Skeletal muscle satellite cell (primary cell): ENCODE results near the gene BMP7.

ENCODE experiments used
- H3K27me3 ChIP-seq: 2 replicates; pipeline ENCODE4 v1.7.0; 2013; ENCODE audit warnings: low read length; ENCODE audit not compliant: control insufficient read depth, insufficient read depth
- H3K36me3 ChIP-seq: 2 replicates; pipeline ENCODE4 v1.7.0; 2013; ENCODE audit warnings: mild to moderate bottlenecking, control low read depth, low read length; ENCODE audit not compliant: insufficient read depth
- H3K4me1 ChIP-seq: 2 replicates; pipeline ENCODE4 v1.7.0; 2013; ENCODE audit warnings: low read length; ENCODE audit not compliant: control insufficient read depth, insufficient read depth
- H3K4me2 ChIP-seq: 2 replicates; pipeline ENCODE4 v1.7.0; 2013; ENCODE audit warnings: mild to moderate bottlenecking, low read length
- H3K4me3 ChIP-seq: 2 replicates; pipeline ENCODE4 v1.7.0; 2013; ENCODE audit warnings: low read length
- H3K9ac ChIP-seq: 2 replicates; pipeline ENCODE4 v1.7.0; 2013; ENCODE audit warnings: mild to moderate bottlenecking, low read depth, low read length, moderate library complexity
- H3K9me3 ChIP-seq: replicated peaks from 2 replicates; pipeline ENCODE4 v1.7.0; 2013; ENCODE audit warnings: mild to moderate bottlenecking, control low read depth, low read length

BMP7 gene

DNA sequence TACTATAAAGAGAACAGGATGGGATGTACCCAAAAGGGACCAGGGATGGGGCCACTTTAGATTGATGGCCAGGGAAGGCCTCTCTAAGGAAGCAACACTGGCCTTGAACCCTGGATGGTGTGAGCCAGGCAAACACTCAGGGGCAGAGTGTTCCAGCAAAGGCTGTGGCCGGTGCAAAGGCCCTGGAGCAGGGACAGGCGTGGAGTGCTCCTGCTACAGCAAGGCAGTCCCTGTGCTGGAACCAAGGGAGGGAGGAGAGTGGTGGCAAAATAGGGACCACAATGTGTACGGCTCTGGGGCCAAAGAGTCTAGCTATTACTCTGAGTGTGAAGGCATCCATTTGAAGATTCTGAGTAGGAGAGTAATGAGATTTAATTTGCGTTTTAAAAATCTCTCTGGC, 131.6 kb downstream of the BMP7 start:
- no peak overlapping the region for H3K4me3 ChIP-seq
- peaks cover 3% of the 10 kb centered on the region for H3K9me3 ChIP-seq
- no peaks in the 10 kb centered on the region for H3K4me1 ChIP-seq
- H3K9ac ChIP-seq, result no peak overlapping the region
- no peaks in the 10 kb centered on the region for H3K27me3 ChIP-seq
- no peak overlapping the region for H3K4me2 ChIP-seq
- H3K36me3 ChIP-seq, result no peaks in the 10 kb centered on the region

DNA sequence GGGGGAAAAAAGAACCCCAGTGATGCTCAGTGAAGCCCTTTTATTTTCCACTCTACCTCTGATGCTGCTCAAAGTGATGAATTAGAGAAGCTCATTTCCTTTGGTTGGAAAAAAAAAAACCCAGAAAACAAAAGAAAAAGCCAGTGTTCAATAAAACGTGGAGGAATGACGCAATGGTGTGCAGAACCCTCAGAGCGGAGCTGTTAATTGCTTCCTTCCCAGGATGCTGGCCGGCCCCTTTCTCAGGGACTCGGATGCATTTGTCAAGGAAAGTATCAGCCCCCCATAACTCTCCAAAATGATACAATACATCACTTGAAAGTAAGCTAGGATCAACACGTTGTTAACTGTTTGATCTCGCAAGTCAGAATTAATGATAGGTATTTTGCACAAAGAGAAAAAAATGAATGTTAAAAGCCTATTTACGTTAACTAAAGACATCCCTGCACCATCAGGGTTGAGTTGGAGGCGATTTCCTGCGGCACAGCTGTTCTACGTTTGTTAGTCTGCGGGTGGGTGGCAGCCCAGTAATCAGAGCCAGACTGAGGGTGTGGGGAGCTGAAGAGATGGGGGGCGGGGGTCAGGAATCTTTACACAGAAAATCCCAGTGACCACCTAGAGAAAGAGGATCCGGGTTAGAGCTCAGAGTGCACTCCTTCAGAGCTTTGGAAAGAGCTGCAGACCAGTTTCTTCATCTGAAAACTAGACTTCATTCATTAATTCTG, 132.4 kb downstream of the BMP7 start:
- H3K4me1 ChIP-seq, result no peaks in the 10 kb centered on the region
- H3K9ac ChIP-seq, result no peak overlapping the region
- H3K27me3 ChIP-seq, result no peaks in the 10 kb centered on the region
- H3K4me2 ChIP-seq, result no peak overlapping the region
- no peak overlapping the region for H3K4me3 ChIP-seq
- H3K36me3 ChIP-seq, result no peaks in the 10 kb centered on the region
- no peaks in the 10 kb centered on the region for H3K9me3 ChIP-seq

DNA sequence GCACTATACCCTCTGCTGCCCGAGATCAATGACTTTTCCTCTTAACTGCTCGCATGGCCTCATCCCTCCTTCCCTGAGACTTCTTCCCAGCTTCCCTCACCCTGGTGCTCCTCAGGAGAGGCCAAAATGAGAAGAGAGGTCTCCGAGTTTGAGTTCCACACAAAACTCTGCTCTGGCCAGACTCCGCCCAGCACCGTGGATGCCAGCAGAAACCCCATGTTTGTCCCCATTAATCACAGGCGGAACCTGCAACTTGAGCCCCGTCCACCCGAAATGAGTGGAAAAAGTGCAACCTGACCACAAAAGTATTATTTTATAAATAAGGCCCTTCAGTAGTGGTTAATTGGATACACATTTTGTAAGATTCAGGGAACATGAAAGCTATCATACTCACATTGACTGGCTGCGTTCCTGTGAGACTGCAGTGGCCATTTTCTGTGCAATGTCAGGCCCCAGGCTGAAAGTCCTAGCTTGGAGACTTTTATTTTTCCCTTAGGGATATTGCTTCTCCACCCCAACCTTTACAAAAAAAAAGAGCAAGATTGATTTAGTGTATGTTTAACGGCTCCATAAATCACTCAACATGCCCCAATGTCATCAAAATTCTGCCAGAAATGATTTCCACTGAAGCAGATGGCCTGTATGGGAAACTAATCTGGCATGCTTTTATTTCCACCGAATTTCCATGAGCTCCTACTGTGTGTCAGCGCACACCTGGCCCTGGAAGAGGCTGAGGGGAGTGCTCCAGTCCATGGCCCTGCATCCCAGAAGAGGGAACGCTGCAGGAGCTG, 134.6 kb downstream of the BMP7 start:
- H3K4me1 ChIP-seq, result no peaks in the 10 kb centered on the region
- H3K9me3 ChIP-seq, result peaks cover 8% of the 10 kb centered on the region
- no peak overlapping the region for H3K9ac ChIP-seq
- H3K36me3 ChIP-seq, result no peaks in the 10 kb centered on the region
- no peak overlapping the region for H3K4me3 ChIP-seq
- H3K4me2 ChIP-seq, result no peak overlapping the region
- H3K27me3 ChIP-seq, result no peaks in the 10 kb centered on the region

DNA sequence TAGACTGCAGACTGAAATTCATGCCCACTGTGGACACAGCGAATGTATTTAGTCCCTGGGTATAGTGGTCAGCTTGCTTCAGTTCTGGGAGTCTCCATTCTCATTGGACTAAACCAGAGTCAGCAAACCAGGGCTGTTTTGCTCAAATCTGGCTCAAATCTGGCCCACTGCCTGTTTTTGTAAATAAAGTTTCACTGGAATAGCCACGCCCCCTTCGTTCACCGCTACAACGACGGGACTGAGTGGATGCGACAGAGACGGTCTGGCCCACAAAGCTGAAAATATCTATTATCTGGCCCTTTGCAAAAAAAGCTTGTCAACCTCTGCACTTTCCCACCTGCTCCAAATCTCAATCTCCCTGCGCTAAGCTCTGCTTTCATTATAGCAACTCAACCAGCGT, 135.4 kb downstream of the BMP7 start:
- Histone ChIP-seq H3K27me3 (no peaks in the 10 kb centered on the region), H3K9ac (no peak overlapping the region), H3K36me3 (no peaks in the 10 kb centered on the region), H3K4me2 (no peak overlapping the region), H3K9me3 (peaks cover 8% of the 10 kb centered on the region), H3K4me1 (no peaks in the 10 kb centered on the region), H3K4me3 (no peak overlapping the region)

DNA sequence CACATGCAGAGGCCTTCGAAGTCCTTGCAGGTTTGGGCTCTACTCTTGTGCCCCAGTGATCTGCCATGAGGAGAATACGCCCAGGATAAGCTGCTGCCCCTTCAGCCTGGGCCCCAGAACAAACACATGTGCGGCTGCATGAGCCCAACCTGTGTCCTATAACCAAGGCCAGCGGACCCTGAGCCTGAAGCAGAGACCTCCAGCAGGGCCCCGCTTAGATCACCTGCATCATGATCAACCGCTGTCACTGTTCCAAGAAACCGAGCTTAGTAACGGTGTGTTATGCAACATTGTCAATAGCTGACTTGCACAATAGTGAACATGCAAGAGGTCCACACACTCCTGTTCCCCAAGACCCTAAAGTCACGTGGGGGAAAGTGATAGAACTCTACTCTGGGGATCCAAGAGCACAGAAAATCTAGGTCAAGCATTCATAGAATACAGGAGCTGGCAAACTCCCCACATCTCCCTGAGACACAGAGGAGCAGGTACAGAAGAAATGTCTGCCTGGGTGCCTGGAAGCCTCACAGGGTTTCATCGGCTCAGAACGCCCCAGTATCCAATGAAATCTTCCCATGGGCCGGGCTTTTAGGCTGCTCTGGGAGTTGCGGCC, 136.2 kb downstream of the BMP7 start:
- no peak overlapping the region for H3K4me3 ChIP-seq
- H3K27me3 ChIP-seq, result no peaks in the 10 kb centered on the region
- no peak overlapping the region for H3K4me2 ChIP-seq
- H3K36me3 ChIP-seq, result no peaks in the 10 kb centered on the region
- no peak overlapping the region for H3K9ac ChIP-seq
- H3K9me3 ChIP-seq, result peaks cover 11% of the 10 kb centered on the region
- H3K4me1 ChIP-seq, result no peaks in the 10 kb centered on the region

DNA sequence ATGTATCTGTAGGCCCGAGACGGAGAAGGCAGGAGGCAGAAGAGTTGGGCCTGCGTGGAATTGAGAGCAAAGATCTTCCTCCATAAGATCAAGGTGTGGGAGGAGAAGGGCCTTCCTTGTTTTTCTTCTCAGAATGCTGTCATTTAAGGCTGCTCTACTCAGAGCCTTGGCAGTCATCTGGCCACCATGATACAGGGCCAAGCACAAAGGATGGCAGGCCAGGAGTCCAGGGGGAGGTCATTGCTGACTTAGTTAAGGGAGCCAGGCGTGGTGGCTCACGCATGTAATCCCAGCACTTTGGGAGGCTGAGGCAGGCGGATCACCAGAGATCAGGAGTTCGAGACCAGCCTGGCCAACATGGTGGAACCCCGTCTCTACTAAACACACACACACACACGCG, 137.1 kb downstream of the BMP7 start:
- no peak overlapping the region for H3K4me2 ChIP-seq

DNA sequence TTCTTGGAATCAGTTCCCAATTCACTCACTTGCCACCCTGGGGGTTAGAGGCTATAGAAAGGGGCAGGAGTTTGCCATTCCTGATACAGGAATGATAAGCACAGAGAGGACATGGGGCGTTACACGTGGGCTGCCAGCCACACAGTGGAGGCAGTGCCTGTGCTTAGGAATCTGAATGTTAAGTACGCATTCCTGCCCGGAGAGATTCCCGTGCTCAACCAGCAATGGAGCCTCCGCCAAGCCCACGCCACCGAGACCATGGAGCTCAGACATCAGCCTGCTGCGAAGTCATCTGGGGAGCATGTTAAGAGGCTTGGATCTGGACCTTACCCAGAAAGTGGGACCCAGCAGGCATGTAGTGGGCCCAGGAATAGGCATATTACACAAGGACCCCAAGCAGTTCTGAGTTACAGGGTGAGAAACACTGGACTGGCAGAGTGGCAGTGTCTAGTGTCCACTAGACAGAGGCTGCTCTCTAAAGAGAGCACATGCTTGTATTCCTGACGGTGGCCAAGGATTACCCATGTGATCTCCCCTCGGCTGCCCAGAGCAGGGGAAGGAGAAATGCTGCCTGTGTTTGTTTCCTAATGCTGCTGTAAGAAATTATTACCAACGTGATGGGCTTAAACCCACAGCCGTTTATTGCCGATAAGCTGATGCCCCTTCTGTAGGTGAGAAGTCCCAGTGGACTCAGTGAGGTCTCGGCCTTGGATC, 138.2 kb downstream of the BMP7 start:
- H3K4me2 ChIP-seq, result no peak overlapping the region
- H3K9ac ChIP-seq, result no peak overlapping the region
- no peaks in the 10 kb centered on the region for H3K36me3 ChIP-seq
- H3K9me3 ChIP-seq, result peaks cover 11% of the 10 kb centered on the region
- no peaks in the 10 kb centered on the region for H3K4me1 ChIP-seq
- H3K4me3 ChIP-seq, result no peak overlapping the region
- H3K27me3 ChIP-seq, result no peaks in the 10 kb centered on the region

More for the DNA sequence above, 137.1 kb downstream of the BMP7 start:
- no peaks in the 10 kb centered on the region for H3K4me1 ChIP-seq
- H3K9ac ChIP-seq, result no peak overlapping the region
- peaks cover 11% of the 10 kb centered on the region for H3K9me3 ChIP-seq
- H3K36me3 ChIP-seq, result no peaks in the 10 kb centered on the region
- no peak overlapping the region for H3K4me3 ChIP-seq
- no peaks in the 10 kb centered on the region for H3K27me3 ChIP-seq

DNA sequence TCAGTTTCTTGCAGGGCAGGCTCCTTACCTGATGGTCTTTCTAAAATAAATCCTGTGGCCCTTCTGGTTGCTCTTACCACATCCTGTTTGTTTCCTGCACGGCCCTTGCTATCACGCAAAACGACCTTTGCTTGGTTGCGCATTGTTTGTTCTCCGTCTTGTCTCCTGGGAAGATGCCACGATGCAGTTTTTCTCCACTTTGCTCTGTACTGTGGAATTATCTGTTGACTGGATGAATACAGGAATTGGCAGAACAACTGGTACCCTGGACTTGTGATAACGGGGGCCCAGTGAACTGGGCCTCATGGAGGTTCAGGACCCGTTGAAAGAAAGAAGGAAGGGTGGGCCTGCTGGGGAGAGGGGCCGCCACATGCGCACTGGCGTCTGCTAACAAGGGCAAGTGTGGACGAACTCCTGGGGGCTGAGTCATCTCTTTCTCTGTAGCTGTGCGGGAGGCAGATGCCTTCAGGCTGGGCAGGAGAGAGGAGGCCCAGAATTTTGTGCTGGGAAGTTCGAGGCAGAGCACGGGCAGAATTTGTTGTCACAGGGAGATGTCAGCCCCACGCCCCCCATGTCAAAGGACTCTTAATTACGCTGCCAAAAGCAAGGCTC, 139.9 kb downstream of the BMP7 start:
- Histone ChIP-seq H3K4me3 (no peak overlapping the region), H3K9me3 (peaks cover 11% of the 10 kb centered on the region), H3K9ac (no peak overlapping the region), H3K27me3 (no peaks in the 10 kb centered on the region), H3K4me2 (no peak overlapping the region), H3K36me3 (no peaks in the 10 kb centered on the region), H3K4me1 (no peaks in the 10 kb centered on the region)

DNA sequence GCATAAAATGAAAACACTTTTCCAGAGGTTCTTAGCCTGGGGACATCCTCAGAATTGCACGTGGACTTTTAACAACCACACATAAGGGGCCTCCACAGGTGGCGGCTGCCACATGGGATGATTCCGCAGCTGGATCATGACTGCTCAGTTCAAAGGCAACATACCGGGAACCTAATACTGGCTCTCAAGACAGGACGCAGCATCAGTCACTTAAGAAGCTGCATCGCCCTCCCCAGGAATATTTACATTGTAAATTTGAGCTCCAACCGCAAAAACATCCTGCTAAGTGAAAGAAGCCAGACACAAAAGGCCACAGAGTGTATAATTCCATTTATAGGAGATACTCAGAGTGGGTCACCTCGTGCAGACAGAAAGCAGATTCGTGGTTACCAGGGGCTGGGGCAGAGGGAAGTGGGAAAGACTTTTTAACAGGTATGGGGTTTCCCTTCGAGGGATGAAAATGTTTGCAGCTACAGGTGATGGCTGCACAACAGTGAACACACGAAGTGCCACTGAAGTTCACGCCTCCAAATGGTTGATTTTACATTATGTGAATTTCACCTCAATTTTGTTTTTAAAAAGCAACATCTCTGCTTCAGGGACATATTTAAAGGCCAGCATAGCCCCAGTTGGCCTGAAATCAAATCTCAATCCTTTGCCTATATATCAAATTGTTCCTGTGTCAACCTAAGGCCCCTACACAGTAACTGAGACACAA, 141.5 kb downstream of the BMP7 start:
- Histone ChIP-seq H3K4me3 (no peak overlapping the region), H3K9me3 (peaks cover 11% of the 10 kb centered on the region), H3K4me2 (no peak overlapping the region), H3K9ac (no peak overlapping the region), H3K36me3 (no peaks in the 10 kb centered on the region), H3K4me1 (no peaks in the 10 kb centered on the region), H3K27me3 (no peaks in the 10 kb centered on the region)

DNA sequence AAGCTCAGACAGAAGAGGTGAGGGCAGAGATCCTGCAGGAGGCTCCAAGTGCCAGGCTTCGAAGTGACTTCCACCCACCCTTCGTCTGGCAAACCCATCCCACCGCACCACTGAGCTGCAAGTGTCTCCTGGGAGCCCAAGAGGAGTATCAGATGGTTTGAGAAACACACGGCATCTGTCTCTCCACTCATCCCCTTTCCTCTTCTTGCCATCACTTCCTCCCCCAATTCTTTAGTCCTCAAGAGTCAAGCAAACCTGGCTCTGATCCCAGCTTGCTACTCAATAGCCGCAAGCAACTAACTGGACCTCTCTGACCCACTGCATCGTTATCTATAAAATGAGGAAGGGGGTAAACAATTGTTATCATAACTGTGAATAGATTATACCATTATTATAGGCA, 142.1 kb downstream of the BMP7 start:
- no peaks in the 10 kb centered on the region for H3K4me1 ChIP-seq
- H3K4me3 ChIP-seq, result no peak overlapping the region
- no peak overlapping the region for H3K9ac ChIP-seq
- no peaks in the 10 kb centered on the region for H3K27me3 ChIP-seq
- no peaks in the 10 kb centered on the region for H3K36me3 ChIP-seq
- no peak overlapping the region for H3K4me2 ChIP-seq
- H3K9me3 ChIP-seq, result peaks cover 11% of the 10 kb centered on the region
